Glomerular visceral epithelial cell (primary cell): Measurements from ENCODE around the gene CNOT10.
A peak's percentile ranks its signal among the peaks of the same experiment; 100 is the strongest.
"Not testable (repeated sequence)": the region's sequence is repeated elsewhere in the genome, so short reads cannot be mapped to it uniquely, and the experiment has no call there.

ENCODE experiments used
- DNase-seq: peaks from one replicate; pipeline ENCODE4 v3.0.0-alpha.2; 2016; ENCODE audit errors: extremely low spot score

Gene CNOT10

GRCh38 chr3:32696523-32696922 is 11.5 kb downstream of the CNOT10 start:
- no peak for DNase-seq

DNA sequence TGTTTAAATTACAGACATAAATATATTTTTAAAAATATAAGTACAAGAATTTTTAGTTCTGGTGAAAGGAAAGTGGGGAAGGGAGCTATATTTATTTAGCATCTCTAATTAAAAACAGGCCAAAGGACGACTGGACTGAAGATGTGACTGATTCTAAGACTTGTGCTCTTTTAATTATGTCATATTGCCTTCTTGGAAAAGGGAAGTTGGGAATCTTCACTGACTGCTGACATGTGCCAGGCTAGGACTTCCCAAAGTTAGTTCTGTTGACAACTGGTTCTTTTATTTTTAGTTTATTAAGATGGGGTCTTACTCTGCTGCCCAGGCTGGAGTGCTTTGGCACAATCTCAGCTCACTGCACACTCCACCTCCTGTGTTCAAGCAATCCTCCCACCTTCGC is 13.5 kb downstream of the CNOT10 start:
- DNase-seq, result no peak

GRCh38 chr3:32699429-32699828 is 14.4 kb downstream of the CNOT10 start:
- no peak for DNase-seq

- DNase-seq, result no peak
Observed at GRCh38 chr3:32700244-32700643, 15.3 kb downstream of the CNOT10 start.

DNA sequence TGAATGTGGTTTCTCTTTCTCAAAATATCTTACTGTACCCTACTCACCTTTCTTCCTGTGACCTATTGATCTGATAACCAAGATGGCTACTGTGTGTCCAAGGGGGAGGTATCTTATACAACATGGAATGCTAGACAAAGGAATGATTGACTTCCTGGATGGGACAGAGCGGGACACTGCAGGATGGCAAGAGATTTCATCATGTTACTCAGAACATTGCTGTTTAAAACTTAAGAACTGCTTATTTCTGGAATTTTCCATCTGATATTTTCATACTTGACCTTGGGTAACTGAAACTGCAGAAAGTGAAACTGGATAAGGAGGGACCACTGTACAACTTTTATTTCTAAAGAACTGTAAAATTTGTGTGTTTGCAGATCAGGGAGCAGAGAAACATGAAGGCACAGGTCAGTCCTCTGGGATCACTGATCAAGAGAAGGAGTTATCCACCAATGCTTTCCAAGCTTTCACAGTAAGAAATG is 18.5 kb downstream of the CNOT10 start:
- DNase-seq, result no peak

- DNase-seq, result no peak
Observed at GRCh38 chr3:32705232-32705631, 20.2 kb downstream of the CNOT10 start.

GRCh38 chr3:32706348-32707025 is 21.5 kb downstream of the CNOT10 start:
- no peak for DNase-seq

- DNase-seq, result no peak
Observed at GRCh38 chr3:32707026-32707370, 22.0 kb downstream of the CNOT10 start.

GRCh38 chr3:32708672-32709283 is 23.8 kb downstream of the CNOT10 start:
- DNase-seq, result no peak

- no peak for DNase-seq
Observed at GRCh38 chr3:32709346-32709745, 24.4 kb downstream of the CNOT10 start.

DNA sequence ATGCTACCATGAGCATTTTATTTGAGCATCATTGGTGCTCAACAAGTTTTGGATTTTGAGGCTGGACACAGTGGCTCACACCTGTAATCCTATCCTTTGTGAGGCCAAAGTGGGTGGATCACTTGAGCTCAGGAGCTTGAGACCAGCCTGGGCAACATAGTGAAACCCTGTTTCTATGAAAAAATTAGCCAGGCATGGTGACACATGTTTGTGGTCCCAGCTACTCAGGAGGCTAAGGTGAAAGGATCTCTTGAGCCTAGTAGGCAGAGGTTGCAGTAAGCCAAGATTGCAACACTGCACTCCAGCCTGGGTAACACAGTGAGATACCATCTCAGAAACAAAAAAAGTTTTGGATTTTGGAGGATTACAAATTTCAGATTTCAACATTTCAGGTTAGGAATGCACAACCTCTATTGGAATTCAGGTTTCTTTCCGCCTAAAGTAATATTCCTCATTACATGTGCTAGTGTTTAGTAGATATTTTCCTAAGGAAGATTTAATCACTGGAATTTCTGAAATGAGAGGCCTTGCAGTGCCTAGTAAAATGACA is 27.6 kb downstream of the CNOT10 start:
- no peak for DNase-seq

GRCh38 chr3:32713181-32713580 is 28.2 kb downstream of the CNOT10 start:
- DNase-seq, result no peak

- no peak for DNase-seq
Observed at GRCh38 chr3:32719335-32719734, 34.3 kb downstream of the CNOT10 start.

- DNase-seq, result no peak
Observed at GRCh38 chr3:32719931-32720330, 34.9 kb downstream of the CNOT10 start.

DNA sequence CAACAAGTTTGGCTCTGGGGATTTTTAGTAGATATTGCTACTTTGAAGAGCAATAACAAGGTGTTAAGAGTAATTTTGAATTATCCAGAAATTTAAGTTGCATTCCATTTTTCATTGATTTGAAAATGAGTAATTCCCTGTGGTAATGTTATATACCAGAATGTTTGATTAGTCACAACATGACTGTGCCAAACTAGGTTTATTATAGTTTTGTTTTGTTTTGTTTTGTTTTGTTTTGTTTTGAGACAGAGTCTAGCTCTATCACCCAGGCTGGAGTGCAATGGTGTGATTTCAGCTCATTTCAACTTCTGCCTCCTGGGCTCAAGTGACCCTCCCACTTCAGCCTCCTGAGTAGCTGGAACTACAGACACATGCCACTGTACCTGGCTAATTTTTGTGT is 40.7 kb downstream of the CNOT10 start:
- no peak for DNase-seq

DNA sequence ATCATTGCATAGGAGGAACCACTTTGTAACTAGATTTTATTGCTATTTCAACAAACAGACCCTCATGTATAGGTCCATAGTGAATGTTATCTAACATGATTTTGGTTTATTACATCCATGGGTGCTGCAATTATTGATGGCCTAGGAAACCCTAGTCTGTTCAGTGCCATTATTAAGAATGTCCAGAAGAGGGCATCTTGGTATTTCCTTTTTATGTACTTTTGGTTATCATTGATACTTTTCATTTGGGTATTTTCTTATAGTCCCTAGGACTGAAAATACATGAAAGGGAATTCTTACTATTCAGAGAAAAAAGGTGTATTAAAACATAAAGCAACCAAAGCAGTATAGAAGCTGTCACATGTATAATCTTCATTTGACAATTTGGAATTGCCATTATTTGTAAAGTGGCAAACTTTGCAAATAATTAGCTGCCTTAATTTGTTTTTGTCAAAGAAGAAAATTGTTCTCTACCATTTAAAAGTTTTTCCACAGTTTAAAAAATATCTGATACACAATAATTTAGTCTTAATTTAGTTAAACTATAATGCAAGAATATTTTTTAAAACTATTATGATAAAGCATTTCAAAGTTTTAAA is 48.7 kb downstream of the CNOT10 start:
- DNase-seq, result peak; percentile 6

GRCh38 chr3:32734756-32735155 is 49.8 kb downstream of the CNOT10 start:
- DNase-seq, result no peak

- DNase-seq, result not testable (repeated sequence)
Observed at GRCh38 chr3:32743470-32743869, 58.5 kb downstream of the CNOT10 start.

GRCh38 chr3:32743934-32744333 is 58.9 kb downstream of the CNOT10 start:
- no peak for DNase-seq

DNA sequence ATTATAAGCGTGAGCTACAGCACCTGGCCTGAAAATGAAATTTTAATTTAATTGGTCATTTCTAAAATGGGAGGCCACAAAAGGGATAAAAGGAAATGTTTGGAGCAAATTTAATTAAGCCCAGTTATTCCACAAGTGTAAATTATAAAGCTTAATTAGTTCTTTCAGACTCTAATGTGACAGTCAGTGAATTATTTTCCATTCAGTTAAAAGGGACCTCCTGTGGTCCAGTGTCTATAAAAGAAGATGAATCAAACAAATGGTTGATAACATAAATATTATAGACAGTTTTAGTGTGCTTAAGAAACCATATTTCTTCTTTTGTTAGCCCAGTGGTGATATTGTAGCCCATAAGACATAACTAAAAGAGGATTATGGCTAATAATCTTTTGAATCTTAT is 66.4 kb downstream of the CNOT10 start:
- no peak for DNase-seq

DNA sequence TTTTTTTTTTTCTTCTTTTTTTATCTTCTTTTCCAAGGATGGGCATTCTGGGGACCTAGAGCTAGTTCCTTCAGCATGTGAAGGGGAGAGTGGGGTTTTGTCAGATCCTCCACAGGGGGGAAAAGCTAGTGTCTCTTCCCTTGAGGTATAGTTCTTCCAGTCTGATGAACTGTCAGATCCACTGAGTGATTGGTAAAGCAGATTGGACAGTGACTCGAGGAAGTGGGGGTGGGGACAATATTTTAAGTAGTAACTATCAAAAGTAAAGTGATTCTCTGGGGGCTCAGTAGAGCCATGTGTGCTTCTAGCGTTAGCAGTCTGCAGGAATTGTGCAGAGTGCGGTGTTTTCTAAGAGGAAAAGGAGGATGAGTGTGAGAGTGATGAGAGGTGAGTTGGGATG is 70.8 kb downstream of the CNOT10 start:
- no peak for DNase-seq

- DNase-seq, result no peak
Observed at GRCh38 chr3:32757618-32758374, 72.8 kb downstream of the CNOT10 start.
